GM23338 (cell line): ENCODE data around the gene RNF215. TPM values are rescaled to one million over a fixed set of nuclear protein-coding genes. Genes with fewer than 3 reads are reported as not detected.

Experiments used
- ATAC-seq: fragments of 200-7000 bp; cut with Tn5 transposase; 3 replicates; pipeline ENCODE4 v1.9.1; 2020
- DNase-seq: peaks from one replicate; pipeline ENCODE4 v3.0.0-alpha.2; 2015; ENCODE audit warnings: low spot score
- H2AFZ ChIP-seq: fragments of 200-600 bp; sonication (generic); 2 replicates; pipeline ENCODE4 v1.8.0; 2016; ENCODE audit warnings: antibody characterized with exemption, mild to moderate bottlenecking, moderate library complexity
- H3F3A ChIP-seq: fragments of 200-600 bp; sonication (generic); replicated peaks from 2 replicates; pipeline ENCODE4 v1.8.0; 2017; ENCODE audit warnings: antibody characterized with exemption, mixed run types, low read depth
- H3K27ac ChIP-seq: fragments of 200-600 bp; sonication (generic); 2 replicates; pipeline ENCODE4 v1.6.1; 2016; ENCODE audit warnings: low read depth
- H3K27me3 ChIP-seq: fragments of 200-600 bp; sonication (generic); 2 replicates; pipeline ENCODE4 v1.8.0; 2016; ENCODE audit warnings: mild to moderate bottlenecking, mixed run types, moderate library complexity; ENCODE audit not compliant: insufficient read depth
- H3K36me3 ChIP-seq: fragments of 200-600 bp; sonication (generic); 2 replicates; pipeline ENCODE4 v1.8.0; 2016; ENCODE audit warnings: mild to moderate bottlenecking; ENCODE audit not compliant: insufficient read depth
- H3K4me1 ChIP-seq: fragments of 200-600 bp; sonication (generic); 2 replicates; pipeline ENCODE4 v1.8.0; 2016; ENCODE audit warnings: mild to moderate bottlenecking, moderate library complexity; ENCODE audit not compliant: insufficient read depth
- H3K4me2 ChIP-seq: fragments of 200-600 bp; sonication (generic); 2 replicates; pipeline ENCODE4 v1.7.1; 2017; ENCODE audit warnings: mixed run types
- H3K4me3 ChIP-seq: fragments of 200-600 bp; sonication (generic); 2 replicates; pipeline ENCODE4 v1.6.1; 2016; ENCODE audit warnings: mixed run types
- H3K79me2 ChIP-seq: fragments of 200-600 bp; sonication (generic); replicated peaks from 2 replicates; pipeline ENCODE4 v1.8.0; 2017; ENCODE audit warnings: mild to moderate bottlenecking; ENCODE audit not compliant: insufficient read depth
- H3K9me2 ChIP-seq: fragments of 200-600 bp; sonication (generic); 2 replicates; pipeline ENCODE4 v1.8.0; 2017; ENCODE audit not compliant: insufficient read depth
- H4K20me1 ChIP-seq: fragments of 200-600 bp; sonication (generic); replicated peaks from 2 replicates; pipeline ENCODE4 v1.8.0; 2017; ENCODE audit warnings: mild to moderate bottlenecking; ENCODE audit not compliant: insufficient read depth
- H3K27ac Mint-ChIP-seq: 2 replicates; pipeline ENCODE4 v1.8.0; 2020; ENCODE audit warnings: inconsistent platforms, mild to moderate bottlenecking, moderate library complexity, mixed read lengths
- H3K27me3 Mint-ChIP-seq: 3 replicates; pipeline ENCODE4 v1.8.0; 2022; ENCODE audit warnings: low read depth, mild to moderate bottlenecking, moderate library complexity, mixed read lengths, inconsistent platforms; ENCODE audit not compliant: insufficient read depth, poor library complexity
- H3K36me3 Mint-ChIP-seq: 3 replicates; pipeline ENCODE4 v1.8.0; 2021; ENCODE audit warnings: low read depth, mild to moderate bottlenecking, inconsistent platforms, moderate library complexity, mixed read lengths
- H3K4me1 Mint-ChIP-seq: 3 replicates; pipeline ENCODE4 v1.8.0; 2020; ENCODE audit warnings: mild to moderate bottlenecking, inconsistent platforms, mixed read lengths
- H3K4me3 Mint-ChIP-seq: 3 replicates; pipeline ENCODE4 v1.8.0; 2021; ENCODE audit warnings: moderate library complexity, mild to moderate bottlenecking, inconsistent platforms, mixed read lengths
- H3K9me3 Mint-ChIP-seq: 3 replicates; pipeline ENCODE4 v1.8.0; 2020; ENCODE audit warnings: moderate library complexity, mild to moderate bottlenecking, inconsistent platforms, mixed read lengths
- CTCF ChIP-seq, 2 experiments: fragments of 200-600 bp in 1 of 2; sonication (generic) in 1 of 2; conservative IDR thresholded peaks; 2 replicates each; pipeline versions ENCODE4 v1.5.1 to v1.6.1; 2016 to 2017; ENCODE audit warnings: antibody characterized with exemption in 2 of 2, low read depth in 2 of 2, mild to moderate bottlenecking in 2 of 2, moderate library complexity in 1 of 2
- EZH2phosphoT487 ChIP-seq: fragments of 200-600 bp; sonication (generic); IDR thresholded peaks from one replicate; pipeline ENCODE4 v1.8.1; 2018; ENCODE audit warnings: antibody characterized with exemption; ENCODE audit not compliant: unreplicated experiment
- NANOG ChIP-seq: IDR thresholded peaks from 2 replicates; pipeline ENCODE4 v1.6.1; 2016; ENCODE audit warnings: antibody characterized with exemption, borderline replicate concordance
- STAT1 ChIP-seq: IDR thresholded peaks from one replicate; pipeline ENCODE4 v1.6.1; 2016; ENCODE audit warnings: antibody characterized with exemption; ENCODE audit not compliant: unreplicated experiment
- ZNF114 ChIP-seq: fragments of 250-450 bp; sonication (Bioruptor Pico); IDR thresholded peaks from 2 replicates; pipeline ENCODE4 v1.5.0; 2020; ENCODE audit warnings: mild to moderate bottlenecking, moderate library complexity
- ZNF331 ChIP-seq: fragments of 250-450 bp; sonication (Bioruptor Pico); IDR thresholded peaks from 2 replicates; pipeline ENCODE4 v1.5.0; 2020; ENCODE audit warnings: low read depth, mild to moderate bottlenecking, moderate library complexity
- ZNF462 ChIP-seq: fragments of 250-450 bp; sonication (Bioruptor Pico); IDR thresholded peaks from 2 replicates; pipeline ENCODE4 v1.5.0; 2020; ENCODE audit warnings: mild to moderate bottlenecking, moderate library complexity
- polyA plus RNA-seq: library from polyadenylated mRNA; unstranded; fragments of >200 nt; fragmentation: Nextera tagmentation; extraction: Ambion mirVana; gene quantifications from 2 replicates; pipeline ENCODE4 v1.2.1, GENCODE V29; 2016
- total RNA-seq: library from RNA; depleted of rRNA; stranded (reverse); fragments of >200 nt; shearing (Covaris generic); gene quantifications from 2 replicates; pipeline ENCODE4 v1.2.3, GENCODE V29; 2014

Gene RNF215
- total and polyA plus RNA-seq, 2 experiments from 2014 or later = 3.3 to 13.9 TPM

- H2AFZ ChIP-seq = peak overlapping the region; percentile 85
- no peak for ATAC-seq
- H3K4me3 ChIP-seq = 0 out of 2 replicates have a peak overlapping the region, but pooled peaks have one; percentile 4
- Mint-ChIP-seq H3K27ac (peak overlapping the region; percentile 21; the same call in 1 of the 2 replicates), H3K4me3 (no peak overlapping the region), H3K9me3 (peaks cover 16% of the 10 kb centered on the region), H3K27me3 (peaks cover 35% of the 10 kb centered on the region), H3K36me3 (peaks cover 4% of the 10 kb centered on the region), H3K4me1 (peaks cover 24% of the 10 kb centered on the region)
- H3F3A ChIP-seq = no peaks in the 10 kb centered on the region
- no peak for DNase-seq
- H4K20me1 ChIP-seq = no peaks in the 10 kb centered on the region
- H3K27ac ChIP-seq = no peak overlapping the region; the same call in 1 of the 2 replicates
- peaks cover 17% of the 10 kb centered on the region for H3K4me1 ChIP-seq
- peaks cover 24% of the 10 kb centered on the region for H3K27me3 ChIP-seq
- TF ChIP-seq NANOG = no peak
- no peak for TF ChIP-seq EZH2phosphoT487
- no peak for TF ChIP-seq STAT1
- no peak for TF ChIP-seq ZNF331
- no peak for TF ChIP-seq CTCF (conservative IDR thresholded peaks at IDR 0.05; ENCODE audit: low read depth in 2 of 2)
- TF ChIP-seq ZNF462 (CRISPR knock-in tag) = no peak
- no peak for TF ChIP-seq ZNF114
- no peaks in the 10 kb centered on the region for H3K79me2 ChIP-seq
- H3K4me2 ChIP-seq = peak overlapping the region; percentile 71
- no peaks in the 10 kb centered on the region for H3K36me3 ChIP-seq
- no peaks in the 10 kb centered on the region for H3K9me2 ChIP-seq
Measured at GRCh38 chr22:30392661-30393321, 5.6 kb upstream of the RNF215 start.
